A673 (cell line): ENCODE measurements around the gene CATSPERB.

Experiments used
- EZH2 ChIP-seq: fragments of 200-600 bp; sonication (generic); IDR thresholded peaks from 2 replicates; pipeline ENCODE4 v1.6.1; 2017; ENCODE audit warnings: borderline replicate concordance, low read depth, mild to moderate bottlenecking, mixed read lengths, antibody characterized with exemption, low read length; ENCODE audit not compliant: poor library complexity, severe bottlenecking
- TF ChIP-seq, protein P1 (sequence below): fragments of 300-800, 200-600 bp; sonication (generic); conservative IDR thresholded peaks from 2 replicates; pipeline ENCODE4 v1.5.1; 2017; ENCODE audit warnings: low read depth, mild to moderate bottlenecking, antibody characterized with exemption, low read length, moderate library complexity, mixed read lengths

DNA sequence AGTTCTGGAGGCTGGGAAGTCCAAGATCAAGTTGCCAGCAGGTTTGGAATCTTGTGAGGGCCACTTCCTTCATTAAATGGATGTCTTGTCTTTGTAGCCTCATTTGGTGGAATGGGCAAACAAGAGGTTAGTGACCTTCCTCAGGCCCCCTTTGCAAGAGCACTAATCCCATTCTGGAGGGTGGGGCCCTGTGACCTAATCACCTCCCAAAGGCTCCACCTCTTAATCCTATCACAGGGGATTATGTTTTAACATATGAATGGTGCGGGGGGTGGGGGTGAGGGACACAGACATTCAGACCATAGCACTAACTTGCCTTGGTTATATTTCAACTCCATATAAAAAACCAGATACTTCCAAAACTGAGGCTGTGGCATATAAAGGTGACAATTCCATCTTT is 161.9 kb downstream of the CATSPERB start:
- TF ChIP-seq, protein P1, sequence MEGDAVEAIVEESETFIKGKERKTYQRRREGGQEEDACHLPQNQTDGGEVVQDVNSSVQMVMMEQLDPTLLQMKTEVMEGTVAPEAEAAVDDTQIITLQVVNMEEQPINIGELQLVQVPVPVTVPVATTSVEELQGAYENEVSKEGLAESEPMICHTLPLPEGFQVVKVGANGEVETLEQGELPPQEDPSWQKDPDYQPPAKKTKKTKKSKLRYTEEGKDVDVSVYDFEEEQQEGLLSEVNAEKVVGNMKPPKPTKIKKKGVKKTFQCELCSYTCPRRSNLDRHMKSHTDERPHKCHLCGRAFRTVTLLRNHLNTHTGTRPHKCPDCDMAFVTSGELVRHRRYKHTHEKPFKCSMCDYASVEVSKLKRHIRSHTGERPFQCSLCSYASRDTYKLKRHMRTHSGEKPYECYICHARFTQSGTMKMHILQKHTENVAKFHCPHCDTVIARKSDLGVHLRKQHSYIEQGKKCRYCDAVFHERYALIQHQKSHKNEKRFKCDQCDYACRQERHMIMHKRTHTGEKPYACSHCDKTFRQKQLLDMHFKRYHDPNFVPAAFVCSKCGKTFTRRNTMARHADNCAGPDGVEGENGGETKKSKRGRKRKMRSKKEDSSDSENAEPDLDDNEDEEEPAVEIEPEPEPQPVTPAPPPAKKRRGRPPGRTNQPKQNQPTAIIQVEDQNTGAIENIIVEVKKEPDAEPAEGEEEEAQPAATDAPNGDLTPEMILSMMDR, result no peak
- no peak for TF ChIP-seq EZH2
